B cell (primary cell): ENCODE data around the gene ATP10B. TPM values are rescaled to one million over a fixed set of nuclear protein-coding genes. Genes with fewer than 3 reads are reported as not detected.

Experiments used
- ATAC-seq: fragments of 200-7000 bp; cut with Tn5 transposase; one replicate; pipeline ENCODE4 v1.10.0; 2021; ENCODE audit warnings: low read depth, mild to moderate bottlenecking, moderate number of reproducible peaks, moderate library complexity
- CTCF ChIA-PET: fragments of 350-600 bp; sonication (Branson Sonifier 250); formaldehyde crosslinking; loops from one replicate; lab custom pipeline; 2021; ENCODE audit warnings: antibody characterized with exemption, inconsistent platforms; lab: Charles Lee
- POLR2A ChIA-PET: fragments of 350-600 bp; sonication (Branson Sonifier 250); formaldehyde crosslinking; loops from one replicate; lab custom pipeline; 2021; ENCODE audit warnings: antibody characterized with exemption; lab: Charles Lee
- DNase-seq: peaks from one replicate; pipeline ENCODE4 v3.0.0; 2013
- H2AFZ ChIP-seq: 2 replicates; pipeline ENCODE4 v1.6.1; 2012; ENCODE audit warnings: mild to moderate bottlenecking, low read depth, low read length; ENCODE audit not compliant: insufficient read depth, poor library complexity, severe bottlenecking
- H3K27ac ChIP-seq, 2 donors: 1 replicate in 1 of 2; 2 replicates in 1 of 2; pipeline ENCODE4 v1.5.1; 2012 to 2013; ENCODE audit warnings: low read length in 2 of 2, mild to moderate bottlenecking in 2 of 2, moderate library complexity in 1 of 2
- H3K27me3 ChIP-seq, 4 experiments: fragments of 200-600 bp in 1 of 4; sonication (generic) in 1 of 4; replicated peaks in 1 of 4; 1 replicate in 2 of 4; 2 replicates in 2 of 4; pipeline versions ENCODE4 v1.6.1 to v1.7.0; 2013 to 2016; ENCODE audit warnings: low read length in 3 of 4, mild to moderate bottlenecking in 2 of 4, mixed read lengths in 1 of 4, moderate library complexity in 1 of 4; ENCODE audit not compliant: insufficient read depth in 4 of 4, control insufficient read depth in 3 of 4; ENCODE audit errors: control extremely low read depth in 1 of 4
- H3K36me3 ChIP-seq, 2 experiments: replicated peaks in 1 of 2; 1 replicate in 1 of 2; 2 replicates in 1 of 2; pipeline versions ENCODE4 v1.6.1 to v1.7.1; 2013; ENCODE audit warnings: low read length in 1 of 2; ENCODE audit not compliant: insufficient read depth in 2 of 2, control insufficient read depth in 1 of 2; ENCODE audit errors: control extremely low read depth in 1 of 2, extremely low read depth in 1 of 2
- H3K4me1 ChIP-seq, 2 donors: fragments of 200-600 bp in 1 of 2; sonication (generic) in 1 of 2; 1 replicate in 1 of 2; 2 replicates in 1 of 2; pipeline versions ENCODE4 v1.5.1 to v1.6.1; 2013 to 2017; ENCODE audit warnings: low read length in 2 of 2; ENCODE audit not compliant: control insufficient read depth in 2 of 2, insufficient read depth in 2 of 2
- H3K4me2 ChIP-seq: replicated peaks from 2 replicates; pipeline ENCODE3; 2012; ENCODE audit warnings: mild to moderate bottlenecking, low read depth, low read length; ENCODE audit not compliant: poor library complexity, severe bottlenecking
- H3K4me3 ChIP-seq, 5 experiments: fragments of 200-600 bp in 1 of 5; sonication (generic) in 1 of 5; 1 replicate in 3 of 5; 2 replicates in 2 of 5; pipeline versions ENCODE4 v1.5.1 to v1.7.0; 2011 to 2016; ENCODE audit warnings: low read length in 4 of 5, mild to moderate bottlenecking in 4 of 5, low read depth in 2 of 5, control low read depth in 1 of 5, moderate library complexity in 1 of 5; ENCODE audit not compliant: insufficient read depth in 1 of 5; ENCODE audit errors: control extremely low read depth in 1 of 5, extremely low read depth in 1 of 5
- H3K79me2 ChIP-seq: fragments of 200-600 bp; sonication (generic); one replicate; pipeline ENCODE4 v1.6.0; 2016; ENCODE audit warnings: low read length; ENCODE audit not compliant: control insufficient read depth, insufficient read depth
- H3K9ac ChIP-seq: fragments of 200-600 bp; sonication (generic); 2 replicates; pipeline ENCODE4 v1.6.1; 2017; ENCODE audit warnings: mild to moderate bottlenecking, low read length, moderate library complexity
- H3K9me3 ChIP-seq, 3 donors: one replicate each; pipeline versions ENCODE4 v1.6.1 to v1.7.1; 2013; ENCODE audit warnings: low read length in 2 of 3; ENCODE audit not compliant: control insufficient read depth in 2 of 3, insufficient read depth in 1 of 3; ENCODE audit errors: control extremely low read depth in 1 of 3
- H4K20me1 ChIP-seq: 2 replicates; pipeline ENCODE4 v1.6.0; 2012; ENCODE audit warnings: mild to moderate bottlenecking, low read length; ENCODE audit not compliant: insufficient read depth, control insufficient read depth, poor library complexity, severe bottlenecking
- H3K27ac Mint-ChIP-seq: one replicate; pipeline ENCODE4 v1.8.0; 2021; ENCODE audit warnings: mixed read lengths
- H3K27me3 Mint-ChIP-seq: one replicate; pipeline ENCODE4 v1.8.0; 2021; ENCODE audit warnings: mixed read lengths
- H3K4me1 Mint-ChIP-seq: one replicate; pipeline ENCODE4 v1.8.0; 2021; ENCODE audit warnings: mixed read lengths
- H3K4me3 Mint-ChIP-seq: one replicate; pipeline ENCODE4 v1.8.0; 2021; ENCODE audit warnings: mixed read lengths
- H3K9me3 Mint-ChIP-seq: one replicate; pipeline ENCODE4 v1.8.0; 2022; ENCODE audit warnings: mixed read lengths; ENCODE audit not compliant: insufficient read depth
- EZH2 ChIP-seq: IDR thresholded peaks from 2 replicates; pipeline ENCODE4 v1.6.1; 2012; ENCODE audit warnings: borderline replicate concordance, low read depth, mild to moderate bottlenecking, moderate library complexity, low read length; ENCODE audit not compliant: insufficient read depth, poor library complexity, severe bottlenecking
- WGBS: methylation state at CpG from one replicate; pipeline ENCODE4 v1.1.5; 2013; ENCODE audit warnings: missing lambda C conversion rate; ENCODE audit not compliant: insufficient coverage; 5-methylcytosine and 5-hydroxymethylcytosine counted together
- intact Hi-C: fragments of 100-400 bp; cut with micrococcal nuclease; formaldehyde crosslinking; loops from one replicate; pipeline ENCODE4 v1.10.0; 2022
- polyA plus RNA-seq: library from polyadenylated mRNA; depleted of rRNA; stranded (reverse); fragments of >200 nt; gene quantifications from 2 replicates; pipeline ENCODE4 v1.2.3, GENCODE V29; 2012
- total RNA-seq, 2 donors: library from RNA; stranded (reverse); fragments of 120-200 nt in 1 of 2; gene quantifications; 1 replicate in 1 of 2; 2 replicates in 1 of 2; pipeline versions ENCODE4 v1.2.3 to v1.2.4, GENCODE V29; 2013 to 2022
- TF ChIP-seq, protein P1 (sequence below): fragments of 200-600 bp; IDR thresholded peaks from one replicate; pipeline ENCODE4 v1.8.0; 2022; ENCODE audit warnings: antibody characterized with exemption, mild to moderate bottlenecking

Gene ATP10B
- total and polyA plus RNA-seq, 2 donors (not counting 1 experiment from before 2014, with no cell fraction given) = not detected

DNA sequence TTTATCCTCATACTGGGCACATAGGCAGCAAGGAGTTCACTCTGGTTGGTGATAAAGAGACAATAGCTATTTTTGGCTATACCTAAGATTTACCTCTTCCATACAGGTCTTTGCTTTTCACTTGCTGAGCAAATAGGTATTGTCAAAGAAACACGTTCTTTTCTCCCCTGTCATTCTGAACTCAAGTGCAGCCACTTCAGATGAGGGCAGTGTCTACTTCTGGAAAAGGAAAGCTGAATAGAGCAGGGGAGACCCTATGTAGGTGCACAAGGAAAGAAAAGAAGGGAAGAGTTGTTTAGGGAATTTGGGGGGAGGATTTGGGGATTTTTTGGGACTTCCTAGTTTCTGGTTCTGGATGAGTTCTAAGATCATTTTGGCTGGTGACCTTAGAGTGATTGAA, 109.6 kb downstream of the ATP10B start:
- H3K9me3 ChIP-seq = no peaks in the 10 kb centered on the region
- no peaks in the 10 kb centered on the region for H4K20me1 ChIP-seq
- DNase-seq (no peak), ATAC-seq (no peak)
- H3K27ac Mint-ChIP-seq = no peak overlapping the region
- H3K27me3 ChIP-seq = no peaks in the 10 kb centered on the region
- intact Hi-C loops = no loop called here
- no peaks in the 10 kb centered on the region for H3K27me3 Mint-ChIP-seq
- H3K4me3 Mint-ChIP-seq = no peak overlapping the region
- H3K4me3 ChIP-seq = no peak overlapping the region
- no peaks in the 10 kb centered on the region for H3K4me1 ChIP-seq
- no peak overlapping the region for H3K4me2 ChIP-seq
- H3K36me3 ChIP-seq = no peaks in the 10 kb centered on the region
- H3K4me1 Mint-ChIP-seq = no peaks in the 10 kb centered on the region
- CTCF ChIA-PET = no interaction called here
- POLR2A ChIA-PET = no interaction called here
- TF ChIP-seq, protein P1, sequence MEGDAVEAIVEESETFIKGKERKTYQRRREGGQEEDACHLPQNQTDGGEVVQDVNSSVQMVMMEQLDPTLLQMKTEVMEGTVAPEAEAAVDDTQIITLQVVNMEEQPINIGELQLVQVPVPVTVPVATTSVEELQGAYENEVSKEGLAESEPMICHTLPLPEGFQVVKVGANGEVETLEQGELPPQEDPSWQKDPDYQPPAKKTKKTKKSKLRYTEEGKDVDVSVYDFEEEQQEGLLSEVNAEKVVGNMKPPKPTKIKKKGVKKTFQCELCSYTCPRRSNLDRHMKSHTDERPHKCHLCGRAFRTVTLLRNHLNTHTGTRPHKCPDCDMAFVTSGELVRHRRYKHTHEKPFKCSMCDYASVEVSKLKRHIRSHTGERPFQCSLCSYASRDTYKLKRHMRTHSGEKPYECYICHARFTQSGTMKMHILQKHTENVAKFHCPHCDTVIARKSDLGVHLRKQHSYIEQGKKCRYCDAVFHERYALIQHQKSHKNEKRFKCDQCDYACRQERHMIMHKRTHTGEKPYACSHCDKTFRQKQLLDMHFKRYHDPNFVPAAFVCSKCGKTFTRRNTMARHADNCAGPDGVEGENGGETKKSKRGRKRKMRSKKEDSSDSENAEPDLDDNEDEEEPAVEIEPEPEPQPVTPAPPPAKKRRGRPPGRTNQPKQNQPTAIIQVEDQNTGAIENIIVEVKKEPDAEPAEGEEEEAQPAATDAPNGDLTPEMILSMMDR = no peak
- TF ChIP-seq EZH2 = no peak
- no peaks in the 10 kb centered on the region for H3K9me3 Mint-ChIP-seq
- H3K79me2 ChIP-seq = no peaks in the 10 kb centered on the region
- WGBS = no CpG with 5 or more reads among the region's 1 CpG
- H3K9ac ChIP-seq = no peak overlapping the region
- H2AFZ ChIP-seq = no peak overlapping the region
- no peak overlapping the region for H3K27ac ChIP-seq

DNA sequence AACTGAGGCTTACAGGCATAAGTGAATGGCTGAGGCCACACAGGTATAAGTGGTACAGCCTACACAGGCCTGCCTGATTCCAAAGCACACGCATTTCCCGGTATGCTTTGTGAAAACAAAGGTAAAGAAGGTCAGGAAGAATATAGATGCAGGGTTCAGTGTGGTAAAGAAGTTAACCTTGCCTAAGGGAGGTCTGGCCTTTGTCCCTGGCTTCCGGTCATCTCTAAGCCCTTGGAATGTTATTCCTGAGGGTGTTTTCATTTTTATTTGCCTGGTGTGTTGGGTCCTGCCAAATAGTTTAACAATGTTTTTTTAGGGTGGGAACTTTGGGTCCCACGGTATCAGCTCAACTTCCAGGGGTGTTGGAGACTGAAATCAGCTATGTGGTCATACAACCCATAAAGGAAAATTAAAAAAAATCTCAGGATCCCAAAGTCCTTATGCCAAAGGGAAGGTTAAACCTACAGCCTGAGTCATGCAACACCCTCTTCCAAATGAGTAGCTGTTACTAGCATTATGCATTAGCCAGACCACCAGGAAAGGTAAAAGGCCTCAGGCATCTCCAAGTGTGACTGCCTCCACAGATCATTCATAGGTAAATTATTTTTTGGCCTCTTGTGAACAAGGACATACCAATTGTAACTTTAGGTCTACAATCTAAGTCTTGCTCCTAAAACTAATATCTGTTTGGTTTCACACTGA, 124.6 kb downstream of the ATP10B start:
- no peak overlapping the region for H3K4me3 ChIP-seq
- H3K79me2 ChIP-seq = no peaks in the 10 kb centered on the region
- H3K4me2 ChIP-seq = no peak overlapping the region
- Mint-ChIP-seq H3K4me1 (no peaks in the 10 kb centered on the region), H3K27ac (no peak overlapping the region), H3K9me3 (no peaks in the 10 kb centered on the region), H3K4me3 (no peak overlapping the region), H3K27me3 (peaks cover 19% of the 10 kb centered on the region)
- no peak overlapping the region for H2AFZ ChIP-seq
- no peaks in the 10 kb centered on the region for H3K36me3 ChIP-seq
- no peak overlapping the region for H3K9ac ChIP-seq
- no peaks in the 10 kb centered on the region for H3K9me3 ChIP-seq
- peaks cover 0 to 7% (median 0%) of the 10 kb centered on the region in 4 experiments for H3K27me3 ChIP-seq
- intact Hi-C loops = no loop called here
- 100% methylated on average over 2 of the region's 4 CpGs for WGBS
- H3K4me1 ChIP-seq = no peaks in the 10 kb centered on the region
- DNase-seq (no peak), ATAC-seq (no peak)
- CTCF ChIA-PET = no interaction called here
- H3K27ac ChIP-seq = no peak overlapping the region
- TF ChIP-seq, protein P1 = no peak
- H4K20me1 ChIP-seq = no peaks in the 10 kb centered on the region
- POLR2A ChIA-PET = no interaction called here
